HG03066 (cell line): ENCODE data around the gene NEXN.
A peak's percentile ranks its signal among the peaks of the same experiment; 100 is the strongest.
"Not testable (repeated sequence)": the region's sequence is repeated elsewhere in the genome, so short reads cannot be mapped to it uniquely, and the experiment has no call there.

Source experiments
- ATAC-seq: cut with Tn5 transposase; IDR thresholded peaks from one replicate; pipeline ENCODE4 v1.9.1; 2021; ENCODE audit warnings: low read depth; ENCODE audit not compliant: unreplicated experiment

NEXN gene

GRCh38 chr1:77958391-77958790 lies 70.0 kb downstream of the NEXN start:
- no peak for ATAC-seq

GRCh38 chr1:77958850-77959249 lies 70.4 kb downstream of the NEXN start:
- ATAC-seq: no peak

GRCh38 chr1:77961392-77961791 lies 73.0 kb downstream of the NEXN start:
- no peak for ATAC-seq

GRCh38 chr1:77966291-77966690 lies 77.9 kb downstream of the NEXN start:
- ATAC-seq: no peak

GRCh38 chr1:77970192-77970591 lies 81.8 kb downstream of the NEXN start:
- ATAC-seq: no peak

- no peak for ATAC-seq
Measured at GRCh38 chr1:77972080-77972479, 83.7 kb downstream of the NEXN start.

GRCh38 chr1:77975386-77975785 lies 87.0 kb downstream of the NEXN start:
- no peak for ATAC-seq

GRCh38 chr1:77975907-77976306 lies 87.5 kb downstream of the NEXN start:
- ATAC-seq: no peak

- ATAC-seq: no peak
Measured at GRCh38 chr1:77976433-77977076, 88.1 kb downstream of the NEXN start.

- no peak for ATAC-seq
Measured at GRCh38 chr1:77977989-77978292, 89.5 kb downstream of the NEXN start.

- ATAC-seq: peak; percentile 69
Measured at GRCh38 chr1:77978293-77978968, 90.0 kb downstream of the NEXN start.

- ATAC-seq: peak; percentile 72
Measured at GRCh38 chr1:77978969-77979876, 90.8 kb downstream of the NEXN start, which contains the start of gene FUBP1. FUBP1 (minus strand) TSS chr1:77979072; CDS start chr1:77979004, 68 bp downstream.

GRCh38 chr1:77983352-77983996 lies 95.0 kb downstream of the NEXN start:
- ATAC-seq: not testable (repeated sequence)

GRCh38 chr1:77983997-77984355 lies 95.6 kb downstream of the NEXN start:
- ATAC-seq: no peak

GRCh38 chr1:77984629-77985028 lies 96.2 kb downstream of the NEXN start:
- ATAC-seq: no peak

GRCh38 chr1:77986810-77987209 lies 98.4 kb downstream of the NEXN start:
- ATAC-seq: no peak

- no peak for ATAC-seq
Measured at GRCh38 chr1:77987919-77988318, 99.5 kb downstream of the NEXN start.

GRCh38 chr1:77989744-77990143 lies 101.3 kb downstream of the NEXN start:
- ATAC-seq: no peak

- no peak for ATAC-seq
Measured at GRCh38 chr1:77990629-77991204, 102.3 kb downstream of the NEXN start.

- ATAC-seq: no peak
Measured at GRCh38 chr1:77991638-77992037, 103.2 kb downstream of the NEXN start.
